HG02610 (cell line): ENCODE measurements around the gene ABCC5.
"Not testable (repeated sequence)": the region's sequence is repeated elsewhere in the genome, so short reads cannot be mapped to it uniquely, and the experiment has no call there.

Experiments used
- ATAC-seq: cut with Tn5 transposase; IDR thresholded peaks from one replicate; pipeline ENCODE4 v1.9.1; 2021; ENCODE audit warnings: mild to moderate bottlenecking, moderate library complexity; ENCODE audit not compliant: unreplicated experiment

ABCC5 gene

GRCh38 chr3:184016811-184017671, 643 bp downstream of the ABCC5 start:
- peak; percentile 81 for ATAC-seq

DNA sequence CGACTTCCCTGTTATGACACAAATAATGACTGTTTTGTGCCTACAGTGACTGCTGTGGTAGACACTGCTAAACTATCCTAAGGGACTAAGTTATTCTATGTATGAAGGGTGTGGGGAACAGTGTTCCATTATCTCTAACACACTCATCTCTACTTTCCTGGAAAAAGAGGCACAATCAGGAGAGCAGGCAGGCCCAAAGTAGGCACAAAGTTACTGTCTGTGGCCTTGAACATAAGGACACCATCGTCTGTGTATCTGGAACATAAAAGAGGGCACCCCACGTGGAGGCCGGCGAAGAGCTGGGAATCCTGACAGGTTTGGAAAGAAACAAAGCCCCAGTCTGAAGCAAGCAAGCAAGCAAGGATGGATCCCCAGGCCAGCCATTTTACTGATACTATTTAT, 1.5 kb downstream of the ABCC5 start:
- ATAC-seq: no peak

DNA sequence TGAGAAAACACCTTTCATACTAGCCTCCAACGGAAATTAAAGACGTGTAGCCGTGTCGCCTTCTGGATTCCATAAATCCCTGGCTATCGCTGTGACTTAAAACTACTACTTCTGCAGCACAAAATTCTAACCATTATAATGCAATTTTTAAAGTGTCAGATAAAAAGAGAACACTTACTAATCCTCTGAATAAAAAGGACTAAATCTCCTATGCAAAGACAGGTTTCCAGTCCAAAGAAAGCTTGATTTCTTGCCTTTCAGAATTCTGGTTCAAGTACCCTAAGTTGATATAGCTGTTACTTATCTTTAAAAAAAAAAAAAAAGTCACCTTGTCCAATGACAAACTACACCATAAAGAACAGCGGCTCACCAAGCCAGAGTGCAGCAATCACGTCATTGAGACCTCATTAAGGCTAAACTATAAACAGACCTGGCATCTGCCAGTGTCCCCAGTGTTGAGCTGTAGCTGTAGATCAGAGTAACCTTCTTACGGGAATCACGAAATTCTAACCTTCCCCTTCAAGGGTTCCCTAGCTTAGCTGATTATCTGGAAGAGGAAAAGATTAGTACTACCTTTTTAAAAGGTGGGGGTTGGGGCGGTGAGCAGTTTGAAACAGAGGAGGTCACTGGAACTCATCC, 2.2 kb downstream of the ABCC5 start:
- ATAC-seq: no peak

DNA sequence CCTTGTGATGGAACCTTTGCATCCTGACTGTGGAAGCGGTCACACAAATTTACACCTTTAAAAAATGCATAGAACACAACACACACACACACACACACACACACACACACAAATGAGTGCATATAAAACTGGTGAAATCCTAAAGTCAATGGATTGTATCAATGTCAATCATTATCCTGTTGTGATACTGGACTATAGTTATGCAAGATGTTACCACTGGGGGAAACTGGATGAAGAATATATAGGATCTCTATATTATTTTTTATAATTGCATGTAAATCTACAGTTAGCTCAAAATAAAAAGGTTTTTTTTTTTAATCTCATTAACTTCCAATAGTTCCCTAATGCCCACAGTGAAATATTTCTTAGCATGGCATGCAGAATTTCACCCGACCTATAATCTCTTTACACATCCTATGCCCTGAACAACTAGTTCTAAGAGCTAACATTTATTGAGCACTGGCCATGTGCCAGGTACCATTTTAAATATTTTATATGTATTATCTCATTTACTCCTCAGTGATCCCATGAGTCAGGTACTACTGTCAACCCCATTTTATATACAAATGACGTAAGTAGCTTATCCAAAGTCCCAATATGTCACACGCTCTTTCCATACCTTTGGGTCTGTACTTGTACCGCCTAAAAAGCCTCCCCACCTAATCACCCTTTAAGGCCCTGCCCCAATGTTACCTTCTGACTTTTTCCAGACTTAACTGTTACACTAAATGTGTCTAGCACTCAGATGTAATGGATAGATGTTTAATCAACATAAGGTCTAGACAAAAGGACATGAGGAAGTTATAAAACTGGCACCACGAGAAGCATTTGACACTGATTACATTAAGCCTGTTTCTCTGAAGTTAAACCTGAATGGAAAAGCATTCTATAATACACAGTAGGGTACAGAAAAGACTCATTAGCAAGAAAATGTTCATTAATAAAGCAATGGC, 5.5 kb downstream of the ABCC5 start:
- no peak for ATAC-seq

GRCh38 chr3:184011230-184011876, 6.3 kb downstream of the ABCC5 start:
- ATAC-seq: no peak

DNA sequence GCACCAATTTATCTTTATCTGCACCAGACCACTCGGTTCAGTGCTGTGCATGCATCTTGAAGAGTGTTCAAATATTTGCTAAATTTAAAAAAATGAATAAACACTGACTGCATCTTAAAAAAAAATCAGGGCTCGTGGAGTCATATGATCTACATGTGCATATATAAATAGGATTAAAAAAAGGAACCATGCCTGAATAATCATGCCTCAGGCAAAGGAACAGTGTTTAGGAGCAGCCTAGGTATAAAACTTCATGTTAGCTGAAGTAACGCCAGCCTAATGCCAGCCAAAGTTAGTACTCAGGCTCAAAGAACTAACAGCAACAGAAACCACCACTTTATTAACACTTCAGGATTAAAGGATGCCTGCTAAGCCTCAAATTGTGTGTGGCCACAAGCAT, 9.5 kb downstream of the ABCC5 start:
- no peak for ATAC-seq

DNA sequence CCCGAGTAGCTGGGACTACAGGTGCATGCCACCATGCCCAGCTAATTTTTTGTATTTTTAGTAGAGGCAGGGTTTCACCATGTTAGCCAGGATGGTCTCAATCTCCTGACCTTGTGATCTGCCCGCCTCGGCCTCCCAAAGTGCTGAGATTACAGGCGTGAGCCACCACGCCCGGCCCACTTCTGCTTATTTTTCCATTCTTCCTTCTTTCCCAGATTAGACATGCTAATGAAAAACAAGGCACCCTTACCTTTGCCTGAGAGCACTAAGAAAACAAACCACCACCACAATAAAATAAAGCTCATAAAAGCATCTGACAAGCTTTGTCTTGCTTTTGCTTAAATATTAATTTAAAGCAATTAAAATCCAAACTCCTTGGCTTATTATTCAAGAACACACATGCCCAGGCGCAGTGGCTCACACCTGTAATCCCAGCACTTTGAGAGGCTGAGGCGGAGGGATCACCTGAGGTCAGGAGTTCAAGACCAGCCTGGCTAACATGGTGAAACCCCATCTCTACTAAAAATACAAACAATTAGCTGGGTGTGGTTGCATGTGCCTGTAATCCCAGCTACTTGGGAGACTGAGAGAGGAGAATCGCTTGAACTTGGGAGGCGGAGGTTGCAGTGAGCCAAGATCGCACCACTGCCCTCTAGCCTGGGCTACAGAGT, 10.4 kb downstream of the ABCC5 start:
- not testable (repeated sequence) for ATAC-seq

GRCh38 chr3:184005941-184006507, 11.7 kb downstream of the ABCC5 start:
- ATAC-seq: peak; percentile 83

- ATAC-seq: no peak
Measured at GRCh38 chr3:184004476-184004875, 13.2 kb downstream of the ABCC5 start.

DNA sequence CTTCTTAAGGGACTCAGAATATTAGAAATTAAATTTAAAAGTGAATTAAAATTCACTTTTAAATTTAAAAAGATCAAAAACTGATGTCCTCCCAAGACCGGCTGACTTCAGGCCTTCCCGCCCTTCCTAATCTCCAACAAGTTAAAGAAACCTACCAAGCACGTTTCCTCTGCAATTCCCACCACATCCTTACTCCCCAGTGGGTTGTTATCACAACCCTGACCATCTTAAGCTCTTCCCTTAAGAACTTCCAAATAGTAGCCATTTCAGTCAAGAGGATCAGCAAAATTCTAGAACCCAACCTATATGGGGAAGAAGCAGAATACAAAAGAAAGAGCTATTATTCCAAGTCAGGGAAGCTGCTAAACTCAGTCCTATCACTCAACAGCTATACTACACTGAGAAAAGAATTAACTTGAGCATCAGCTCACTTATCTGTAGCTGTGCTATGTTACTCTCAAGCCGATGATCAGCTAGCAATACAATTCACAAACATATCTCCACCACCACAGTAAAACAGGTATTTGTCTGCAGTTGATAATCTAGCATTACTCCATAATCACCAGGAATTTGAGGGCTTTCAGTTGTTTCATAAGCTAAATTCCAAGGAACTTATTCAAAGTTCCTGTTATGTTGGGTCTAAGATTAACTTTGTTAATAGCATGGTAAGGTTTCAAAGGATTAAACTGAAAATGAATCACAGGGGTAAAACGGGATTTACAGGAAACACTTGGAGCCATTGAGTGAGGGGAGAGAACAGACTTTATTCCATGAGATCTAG, 14.3 kb downstream of the ABCC5 start:
- ATAC-seq: no peak

DNA sequence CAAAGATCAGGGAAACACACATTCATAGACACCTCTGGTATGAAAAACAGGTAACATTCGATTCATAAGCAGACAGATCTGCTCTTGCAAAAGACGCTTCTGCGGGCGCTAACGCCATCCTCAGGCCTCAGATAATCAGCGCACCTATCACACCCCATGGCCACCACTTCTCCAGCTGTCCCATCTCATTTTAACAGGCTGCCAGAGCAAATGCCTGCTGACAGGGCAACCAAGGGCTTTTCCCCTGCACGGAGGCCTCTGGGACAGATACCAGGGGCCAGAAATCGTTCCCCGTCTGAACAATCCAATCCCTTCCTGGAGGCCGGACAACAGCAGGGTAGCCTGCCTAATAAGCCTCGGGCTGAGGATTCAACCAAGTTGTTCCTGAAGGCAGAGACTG, 15.2 kb downstream of the ABCC5 start:
- ATAC-seq: no peak

DNA sequence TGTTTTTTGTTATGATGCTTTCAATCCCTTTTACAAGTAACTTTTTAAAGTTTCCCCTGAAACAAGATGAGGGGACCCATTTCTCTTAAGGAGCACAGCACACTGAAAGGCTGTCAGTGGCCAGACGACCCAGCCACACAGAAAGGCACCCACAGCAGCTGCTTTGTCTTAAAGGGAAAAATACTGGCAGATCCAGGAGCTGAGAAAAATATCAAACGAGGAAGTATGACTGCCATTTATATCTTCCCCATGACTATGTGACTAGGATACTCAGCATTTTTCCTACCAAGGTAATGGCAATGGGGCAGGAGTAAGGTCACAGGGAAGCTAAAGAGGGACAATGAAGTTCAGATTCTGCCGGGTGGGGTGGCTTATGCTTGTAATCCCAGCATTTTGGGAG, 15.9 kb downstream of the ABCC5 start:
- no peak for ATAC-seq

- no peak for ATAC-seq
Measured at GRCh38 chr3:183991403-183991802, 26.3 kb downstream of the ABCC5 start.

DNA sequence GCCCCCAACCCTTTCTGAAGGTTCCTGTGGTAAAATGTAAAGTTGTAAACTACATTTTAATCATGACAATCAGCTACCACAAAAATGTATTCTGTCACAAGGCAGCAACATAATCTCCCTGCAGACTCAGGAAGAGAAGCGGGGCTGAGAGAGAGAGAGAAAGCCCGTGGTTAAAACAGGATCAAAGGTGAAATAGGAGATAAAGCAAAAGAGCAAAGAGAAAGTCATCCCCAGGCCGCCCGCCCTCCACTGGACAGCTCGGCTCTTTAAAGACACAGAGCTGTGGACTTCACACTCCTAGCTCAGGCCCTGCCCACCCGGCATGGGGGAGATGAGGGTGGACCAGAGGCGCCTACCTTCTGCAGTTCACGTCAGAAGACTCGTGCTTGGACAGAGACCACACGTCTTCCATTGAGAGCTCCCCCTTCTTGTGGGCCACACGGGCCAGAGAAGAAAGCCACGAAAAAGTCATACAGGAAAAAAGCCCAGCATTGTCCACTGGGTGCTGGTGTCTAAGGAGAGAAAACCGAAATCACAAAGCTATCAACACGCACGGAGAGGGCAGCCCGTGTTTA, 29.4 kb downstream of the ABCC5 start:
- no peak for ATAC-seq

- ATAC-seq: no peak
Measured at GRCh38 chr3:183987000-183987600, 30.6 kb downstream of the ABCC5 start.

DNA sequence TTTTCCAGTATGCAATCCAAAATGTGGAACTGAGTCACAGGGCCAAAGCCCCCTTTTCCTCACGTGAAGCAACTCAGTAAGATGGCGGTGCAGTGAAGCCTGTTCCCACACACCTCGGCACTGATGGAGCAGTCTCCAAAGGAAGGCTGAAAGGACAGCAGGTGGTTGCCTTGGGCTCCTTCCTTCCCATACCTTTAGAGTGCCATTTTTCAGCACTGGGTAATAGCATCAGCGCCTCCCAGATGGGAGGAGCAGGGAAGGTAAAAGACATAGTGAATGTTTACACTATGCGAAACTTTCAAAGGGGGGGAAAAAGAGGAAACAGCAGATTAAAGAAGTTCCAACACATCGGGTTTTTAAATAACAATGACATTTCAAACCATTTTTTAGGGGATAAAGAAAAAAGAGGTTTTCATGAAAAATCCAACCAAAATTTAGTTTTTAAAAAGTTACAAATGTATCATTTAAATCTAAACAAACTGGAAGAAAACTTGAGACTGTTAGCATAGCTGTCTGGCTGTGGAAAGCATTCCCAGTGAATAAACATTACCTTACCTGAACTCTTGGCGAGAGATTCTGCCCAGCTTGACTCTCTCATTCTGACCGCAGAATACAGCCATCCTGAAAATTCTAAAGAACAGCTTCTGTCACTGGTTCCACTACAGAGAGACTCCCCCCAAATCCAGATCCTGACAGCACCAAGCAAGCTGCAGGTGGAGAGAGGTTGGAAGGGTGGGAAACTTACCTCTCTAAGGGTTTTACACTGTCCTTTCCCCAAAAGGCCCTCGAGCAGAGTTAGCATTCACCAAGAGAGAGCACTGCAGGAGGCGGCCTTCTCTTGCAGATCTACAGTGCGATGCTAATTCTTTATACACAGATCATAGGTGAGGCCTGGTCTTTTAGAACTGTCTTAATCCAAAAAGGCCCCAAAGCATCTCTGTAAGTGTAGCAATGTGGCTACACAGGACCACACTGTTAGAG, 32.6 kb downstream of the ABCC5 start:
- ATAC-seq: no peak

- ATAC-seq: no peak
Measured at GRCh38 chr3:183984127-183984740, 33.5 kb downstream of the ABCC5 start.
